Measurements from ENCODE around the gene PDE4D. TPM values are rescaled to one million over a fixed set of nuclear protein-coding genes. Genes with fewer than 3 reads are reported as not detected.

The PDE4D gene
- total RNA-seq, 2 experiments from 2014 or later = 164 to 175 TPM

GRCh38 chr5:58979090-58979489, 914.4 kb downstream of the PDE4D start:
- ChIA-PET POLR2A (no interaction called here), CTCF (no interaction called here)
- no peaks in the 10 kb centered on the region for H3K9me3 Mint-ChIP-seq
- Histone ChIP-seq H3K27ac (ENCODE audit: low read depth in 1 of 2, low read length in 2 of 2) (no peak overlapping the region), H3K4me3 (ENCODE audit: low read length) (no peak overlapping the region), H3K4me1 (ENCODE audit: insufficient read depth, low read length) (no peaks in the 10 kb centered on the region), H3K9me3 (ENCODE audit: control insufficient read depth in 1 of 2, insufficient read depth in 1 of 2, low read length in 2 of 2) (no peaks in the 10 kb centered on the region), H3K36me3 (ENCODE audit: insufficient read depth, low read length) (peaks cover 78% of the 10 kb centered on the region), H3K27me3 (ENCODE audit: control insufficient read depth in 1 of 2, insufficient read depth in 2 of 2, low read length in 2 of 2) (no peaks in the 10 kb centered on the region)
- no peak overlapping the region for H3K4me3 Mint-ChIP-seq
- H3K27me3 Mint-ChIP-seq = no peaks in the 10 kb centered on the region
- peak overlapping the region; percentile 34 for H3K27ac Mint-ChIP-seq
- intact Hi-C loops (cut with DNase I, micrococcal nuclease) = loop anchor here in 1 of 2 experiments (5.0 kb wide), 1 partner anchor 47 kb away; no protein-coding TSS in a partner anchor
- peaks cover 93% of the 10 kb centered on the region for H3K36me3 Mint-ChIP-seq (ENCODE audit: low read depth)
- no peaks in the 10 kb centered on the region for H3K4me1 Mint-ChIP-seq (ENCODE audit: low read depth)
- TF ChIP-seq, protein P1, sequence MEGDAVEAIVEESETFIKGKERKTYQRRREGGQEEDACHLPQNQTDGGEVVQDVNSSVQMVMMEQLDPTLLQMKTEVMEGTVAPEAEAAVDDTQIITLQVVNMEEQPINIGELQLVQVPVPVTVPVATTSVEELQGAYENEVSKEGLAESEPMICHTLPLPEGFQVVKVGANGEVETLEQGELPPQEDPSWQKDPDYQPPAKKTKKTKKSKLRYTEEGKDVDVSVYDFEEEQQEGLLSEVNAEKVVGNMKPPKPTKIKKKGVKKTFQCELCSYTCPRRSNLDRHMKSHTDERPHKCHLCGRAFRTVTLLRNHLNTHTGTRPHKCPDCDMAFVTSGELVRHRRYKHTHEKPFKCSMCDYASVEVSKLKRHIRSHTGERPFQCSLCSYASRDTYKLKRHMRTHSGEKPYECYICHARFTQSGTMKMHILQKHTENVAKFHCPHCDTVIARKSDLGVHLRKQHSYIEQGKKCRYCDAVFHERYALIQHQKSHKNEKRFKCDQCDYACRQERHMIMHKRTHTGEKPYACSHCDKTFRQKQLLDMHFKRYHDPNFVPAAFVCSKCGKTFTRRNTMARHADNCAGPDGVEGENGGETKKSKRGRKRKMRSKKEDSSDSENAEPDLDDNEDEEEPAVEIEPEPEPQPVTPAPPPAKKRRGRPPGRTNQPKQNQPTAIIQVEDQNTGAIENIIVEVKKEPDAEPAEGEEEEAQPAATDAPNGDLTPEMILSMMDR (IDR thresholded peaks at IDR 0.05) = no peak
- DNase-seq = no peak
- no peak for ATAC-seq (ENCODE audit: poor library complexity)

DNA sequence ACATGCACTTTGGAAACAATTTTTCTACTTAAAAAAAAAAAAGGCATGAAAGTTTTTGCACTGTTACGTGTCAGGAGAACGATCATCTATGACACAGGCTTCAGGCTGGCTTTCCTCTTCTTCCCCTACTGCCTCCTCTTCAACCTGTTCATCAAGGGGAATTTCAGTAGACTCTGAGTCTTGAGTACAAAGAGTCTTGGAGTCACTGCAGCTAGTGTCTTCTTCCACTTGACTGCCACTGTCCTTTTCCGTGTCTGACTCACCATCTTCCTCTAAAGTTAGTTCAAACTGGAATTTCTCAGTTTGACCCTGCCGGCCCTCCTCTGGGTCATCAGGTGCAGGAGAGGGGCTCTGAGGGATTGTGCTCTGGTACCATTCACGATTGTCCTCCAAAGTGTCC, 918.9 kb downstream of the PDE4D start:
- intact Hi-C loops (cut with DNase I, micrococcal nuclease) = loop anchor here in 1 of 2 experiments (5.0 kb wide), 2 partner anchors 148 to 198 kb away; no protein-coding TSS in a partner anchor
- Mint-ChIP-seq H3K27ac (peak overlapping the region; percentile 18), H3K4me3 (peak overlapping the region; percentile 26), H3K9me3 (no peaks in the 10 kb centered on the region), H3K27me3 (no peaks in the 10 kb centered on the region), H3K36me3 (ENCODE audit: low read depth) (peaks cover 72% of the 10 kb centered on the region), H3K4me1 (ENCODE audit: low read depth) (no peaks in the 10 kb centered on the region)
- TF ChIP-seq, protein P1 (IDR thresholded peaks at IDR 0.05) = no peak
- Histone ChIP-seq H3K36me3 (ENCODE audit: insufficient read depth, low read length) (peaks cover 60% of the 10 kb centered on the region), H3K9me3 (ENCODE audit: control insufficient read depth in 1 of 2, insufficient read depth in 1 of 2, low read length in 2 of 2) (no peaks in the 10 kb centered on the region), H3K27ac (ENCODE audit: low read depth in 1 of 2, low read length in 2 of 2) (no peak overlapping the region), H3K27me3 (ENCODE audit: control insufficient read depth in 1 of 2, insufficient read depth in 2 of 2, low read length in 2 of 2) (no peaks in the 10 kb centered on the region), H3K4me3 (ENCODE audit: low read length) (no peak overlapping the region), H3K4me1 (ENCODE audit: insufficient read depth, low read length) (no peaks in the 10 kb centered on the region)
- no peak for DNase-seq
- no peak for ATAC-seq (ENCODE audit: poor library complexity)
- ChIA-PET POLR2A (interaction anchor here (1.3 kb wide), 1 partner anchor 10 kb away, joined by 3 read pairs; no protein-coding TSS in a partner anchor), CTCF (interaction anchor here (1.3 kb wide), 1 partner anchor 33 kb away, joined by 3 read pairs; no protein-coding TSS in a partner anchor)

DNA sequence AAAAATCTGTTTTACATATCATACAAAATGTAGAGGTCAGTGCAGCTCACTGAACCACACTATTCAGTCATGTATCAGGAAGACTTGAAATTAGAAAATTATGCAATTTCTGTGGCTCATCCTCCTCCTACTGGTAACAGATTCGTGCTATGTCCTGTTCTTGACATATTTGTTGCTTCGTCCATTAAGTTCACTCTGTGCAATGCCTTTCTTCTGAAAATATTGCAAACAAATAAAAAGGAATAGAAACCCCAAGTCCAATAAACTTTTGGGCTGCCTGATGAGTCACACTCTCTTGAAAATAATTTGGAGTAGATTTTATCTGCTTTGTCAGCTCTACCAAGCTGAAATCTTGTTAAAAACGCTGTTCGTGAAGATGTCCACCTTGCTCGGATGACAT, 919.4 kb downstream of the PDE4D start:
- peaks cover 67% of the 10 kb centered on the region for H3K36me3 Mint-ChIP-seq (ENCODE audit: low read depth)
- ATAC-seq (ENCODE audit: poor library complexity) (no peak), DNase-seq (no peak)
- H3K4me3 Mint-ChIP-seq = no peak overlapping the region
- H3K4me3 ChIP-seq (ENCODE audit: low read length) = no peak overlapping the region
- H3K9me3 ChIP-seq (ENCODE audit: control insufficient read depth in 1 of 2, insufficient read depth in 1 of 2, low read length in 2 of 2) = no peaks in the 10 kb centered on the region
- no peaks in the 10 kb centered on the region for H3K4me1 Mint-ChIP-seq (ENCODE audit: low read depth)
- H3K27ac Mint-ChIP-seq = peak overlapping the region; percentile 18
- ChIA-PET POLR2A (no interaction called here), CTCF (no interaction called here)
- TF ChIP-seq, protein P1 (IDR thresholded peaks at IDR 0.05) = no peak
- H3K27ac ChIP-seq (ENCODE audit: low read depth in 1 of 2, low read length in 2 of 2) = no peak overlapping the region
- peaks cover 55% of the 10 kb centered on the region for H3K36me3 ChIP-seq (ENCODE audit: insufficient read depth, low read length)
- intact Hi-C loops (cut with DNase I, micrococcal nuclease) = loop anchor here in 1 of 2 experiments (5.0 kb wide), 2 partner anchors 148 to 198 kb away; no protein-coding TSS in a partner anchor
- no peaks in the 10 kb centered on the region for H3K4me1 ChIP-seq (ENCODE audit: insufficient read depth, low read length)
- H3K27me3 Mint-ChIP-seq = no peaks in the 10 kb centered on the region
- no peaks in the 10 kb centered on the region for H3K27me3 ChIP-seq (ENCODE audit: control insufficient read depth in 1 of 2, insufficient read depth in 2 of 2, low read length in 2 of 2)
- H3K9me3 Mint-ChIP-seq = no peaks in the 10 kb centered on the region
